NCI-H446 (cell line): ENCODE measurements around the gene RAB6D.
A peak's percentile ranks its signal among the peaks of the same experiment; 100 is the strongest.
"Not testable (repeated sequence)": the region's sequence is repeated elsewhere in the genome, so short reads cannot be mapped to it uniquely, and the experiment has no call there.

Experiments
- DNase-seq, 2 experiments: peaks; one replicate each; lab custom pipeline; 2025; lab: John Stamatoyannopoulos, UW

RAB6D gene

DNA sequence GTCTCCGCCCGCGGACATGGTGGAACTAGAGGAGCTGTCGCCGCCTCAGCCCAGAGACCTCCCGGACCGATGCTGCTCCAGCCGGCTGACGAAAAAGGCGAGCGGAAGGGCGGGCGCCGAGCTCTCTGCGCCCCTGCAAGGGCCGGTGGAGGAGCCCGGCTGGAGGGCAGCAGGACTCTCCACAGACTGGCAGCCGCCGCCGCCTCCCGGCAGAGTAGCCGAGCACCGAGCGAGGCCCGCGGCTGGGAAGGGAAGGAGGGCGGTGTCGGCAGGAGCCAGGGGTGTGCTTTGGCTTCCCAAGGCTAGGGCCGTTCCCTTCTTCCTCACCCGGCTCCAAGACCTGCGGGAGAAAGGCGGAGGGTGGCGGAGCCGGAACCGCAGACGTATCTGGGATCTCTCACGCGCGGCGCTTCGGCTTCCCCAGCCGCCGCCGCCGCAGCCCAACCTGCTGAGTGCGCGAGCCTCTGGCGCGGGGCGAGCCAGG lies at the start of gene RAB6D:
Gene RAB6D (minus strand): TSS at position 466 of the 484 bp plus-strand sequence. CDS start 448 bp downstream, at position 18.
- not testable (repeated sequence) for DNase-seq

DNA sequence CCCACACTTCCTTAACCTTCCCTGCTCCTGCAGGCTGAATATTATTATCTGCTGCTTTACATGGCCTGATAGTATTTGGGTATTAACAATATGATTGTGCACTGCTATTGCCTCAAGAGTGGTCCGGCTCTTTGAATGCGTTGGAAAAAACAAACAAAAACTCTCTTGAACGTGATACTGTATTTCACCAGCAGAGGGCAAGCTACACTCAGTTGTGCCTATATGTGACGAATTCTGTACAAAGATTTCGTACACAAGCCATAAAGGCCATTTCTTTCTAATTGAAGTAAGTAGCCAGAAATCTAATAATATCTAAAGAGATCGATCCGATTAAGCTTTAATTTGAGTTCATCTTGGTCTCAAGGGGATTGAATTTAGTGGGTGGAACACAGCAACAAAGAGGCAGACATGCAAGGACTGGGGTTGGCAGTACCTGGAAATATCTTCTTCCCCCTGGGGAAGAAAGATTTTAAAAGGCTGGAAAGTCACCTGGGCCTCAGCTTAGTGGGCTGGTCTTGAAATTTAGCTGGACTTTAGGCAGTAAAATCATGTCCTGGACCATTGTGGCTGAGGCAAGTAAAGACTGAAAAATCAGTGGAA lies 49.3 kb upstream of the RAB6D start:
- DNase-seq = peak; percentile 8 to 59

DNA sequence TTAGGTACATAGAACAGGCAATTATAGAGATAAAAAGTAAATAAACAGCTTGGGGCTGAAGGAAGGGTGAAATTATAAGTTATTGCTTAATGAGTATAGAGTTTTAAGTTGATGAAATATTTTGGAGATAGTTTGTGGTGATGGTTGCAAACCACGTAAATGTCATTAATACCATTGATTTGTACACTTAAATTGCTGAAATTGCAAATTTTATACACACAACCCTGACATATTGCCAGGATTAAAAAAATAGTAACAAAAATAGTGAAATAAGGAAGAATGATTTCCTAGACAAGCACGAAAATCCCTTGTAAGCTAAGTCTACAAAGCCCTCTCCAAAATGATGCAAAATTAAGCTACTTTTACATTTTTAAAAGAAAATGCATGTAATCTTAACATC lies 46.2 kb upstream of the RAB6D start:
- DNase-seq = no peak

DNA sequence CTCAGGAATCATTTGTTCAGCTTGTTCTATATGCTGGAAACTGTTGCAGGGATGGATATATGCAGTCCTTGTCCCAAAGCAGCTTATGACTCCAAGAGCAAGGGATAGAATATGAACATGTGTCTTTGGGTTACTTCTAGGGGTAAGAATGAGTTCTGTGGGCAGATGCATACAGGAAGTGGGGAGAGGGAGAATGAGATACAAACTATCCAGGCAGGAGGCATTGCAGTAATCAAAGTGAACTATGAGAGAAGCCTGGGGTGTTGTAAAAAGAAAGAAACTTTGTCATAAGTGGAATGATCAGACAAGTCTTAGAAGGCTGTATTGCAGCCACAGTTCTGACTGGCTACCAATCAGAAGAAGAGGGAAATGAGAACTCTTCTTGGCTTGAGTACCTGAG lies 44.8 kb upstream of the RAB6D start:
- no peak for DNase-seq

DNA sequence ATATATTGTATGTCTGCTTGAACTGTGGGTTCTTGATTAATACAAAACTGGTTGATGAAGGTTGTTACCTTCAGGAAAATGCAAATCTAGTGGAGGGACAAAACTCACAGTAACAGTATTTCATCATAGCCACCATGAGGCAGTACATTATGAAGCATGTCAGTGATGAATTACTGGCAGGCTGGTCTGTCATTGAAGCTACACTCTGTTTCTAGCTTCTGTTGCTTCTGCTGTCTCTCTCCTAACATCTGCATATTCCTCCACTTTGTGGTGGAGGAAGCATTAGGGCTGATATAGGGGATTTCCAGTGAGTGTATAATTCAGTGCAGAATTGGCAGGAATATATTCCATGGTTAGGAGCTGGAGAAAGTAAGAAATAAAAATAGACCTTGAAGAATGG lies 44.2 kb upstream of the RAB6D start:
- DNase-seq = no peak

DNA sequence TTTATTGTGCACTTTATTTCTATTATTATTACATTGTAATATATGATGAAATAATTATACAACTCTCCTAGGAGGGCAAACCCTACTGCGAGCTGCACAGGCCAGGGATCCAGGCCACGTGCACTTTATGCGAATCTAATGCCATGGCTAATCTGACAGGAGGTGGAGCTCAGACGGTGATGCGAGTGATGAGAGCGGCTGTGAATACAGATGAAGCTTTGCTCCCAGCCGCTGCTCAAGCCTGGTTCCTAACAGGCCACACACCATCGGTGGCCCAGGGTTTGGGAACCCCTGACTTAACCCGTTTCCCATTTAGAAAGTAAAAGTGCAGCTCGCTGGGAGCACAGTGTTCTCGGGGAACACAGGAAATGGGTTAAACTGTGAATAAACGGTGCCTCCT lies 40.8 kb upstream of the RAB6D start:
- no peak for DNase-seq

DNA sequence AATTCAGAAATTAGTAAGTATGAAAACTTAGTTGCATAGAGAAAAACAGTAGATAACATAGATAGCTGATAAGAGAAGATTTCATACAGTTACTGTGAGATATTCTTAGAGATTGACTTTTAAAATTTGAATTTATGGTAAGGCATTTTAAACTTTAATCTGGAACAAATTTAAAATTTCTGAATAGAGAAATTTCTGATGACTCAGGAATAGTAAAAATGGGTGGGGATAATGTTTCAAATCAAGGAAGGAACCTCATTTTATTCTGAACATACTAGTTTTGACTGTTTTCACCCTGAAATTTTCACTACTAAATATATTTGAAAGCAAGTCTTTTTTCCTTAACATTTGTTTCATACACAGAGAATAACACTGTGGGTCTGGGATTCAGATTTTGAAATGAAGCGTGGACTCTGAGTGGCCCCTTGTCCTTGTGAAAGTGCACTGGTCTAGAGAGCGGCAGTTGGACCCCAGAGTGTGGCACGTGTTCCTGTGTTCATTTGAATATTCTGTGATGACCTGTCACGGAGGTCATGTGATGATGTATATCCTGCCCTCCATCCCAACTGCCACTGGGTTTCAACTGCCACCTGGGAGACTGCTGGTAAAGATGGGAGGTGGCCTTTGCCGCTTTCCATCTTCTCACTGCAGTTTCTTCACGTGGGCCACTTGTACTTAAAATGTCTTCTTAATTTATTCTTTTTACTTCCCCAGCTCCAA lies 38.5 kb upstream of the RAB6D start:
- DNase-seq = no peak

DNA sequence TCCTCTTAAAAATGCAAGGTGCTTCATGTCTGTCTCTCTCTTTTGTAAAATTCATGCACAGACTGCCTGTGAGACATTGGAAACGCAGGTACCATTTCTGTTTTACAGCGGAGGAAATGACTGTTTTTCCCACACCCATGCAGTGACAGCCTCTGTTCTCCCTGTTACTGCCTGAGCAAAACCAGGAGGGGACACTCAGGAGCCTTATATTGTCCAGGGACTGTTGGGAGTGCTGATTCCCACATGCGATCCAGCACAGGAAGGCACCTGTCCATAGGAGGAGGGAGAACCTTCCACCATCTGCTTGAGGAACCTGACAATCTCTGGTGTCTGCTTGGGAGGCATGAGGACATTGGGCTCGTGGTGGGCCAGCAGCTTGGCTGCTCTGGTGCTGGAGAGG lies 36.9 kb upstream of the RAB6D start:
- DNase-seq = no peak

DNA sequence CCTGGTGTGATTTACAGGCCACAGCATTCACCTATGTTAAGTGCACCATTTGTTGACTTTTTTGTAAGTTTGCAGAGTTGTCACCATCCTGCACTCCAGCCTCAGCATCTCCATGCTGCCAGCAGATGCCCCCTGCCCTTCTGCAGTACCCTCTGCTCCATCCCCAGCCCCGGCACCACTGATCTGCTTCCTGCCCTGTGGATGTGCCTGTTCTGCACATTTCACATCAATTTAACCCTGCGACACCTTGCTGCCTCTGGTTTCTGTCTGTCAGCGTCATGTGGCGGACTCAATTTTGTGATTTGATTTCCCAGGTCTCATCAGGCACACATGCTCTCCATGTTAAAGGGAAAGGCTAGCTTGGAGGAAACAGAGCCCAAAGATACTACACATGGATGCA lies 36.5 kb upstream of the RAB6D start:
- not testable (repeated sequence) for DNase-seq

DNA sequence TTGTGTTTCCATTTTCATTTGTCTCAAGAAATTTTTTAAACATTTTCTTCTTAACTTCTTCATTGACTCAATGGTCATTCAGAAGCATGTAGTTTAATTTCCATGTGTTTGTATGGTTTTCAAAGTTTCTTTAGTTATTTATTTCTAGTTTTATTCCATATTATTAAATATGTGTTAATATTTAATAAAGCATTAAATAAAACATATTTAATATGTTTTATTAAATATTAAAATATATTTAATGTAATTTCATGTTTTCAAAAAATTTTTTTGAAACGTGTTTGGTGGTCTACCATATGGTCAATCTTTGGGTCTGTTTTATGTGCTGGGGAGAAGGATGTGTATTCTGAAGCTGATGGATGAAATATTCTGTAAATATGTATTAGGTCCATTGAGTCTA lies 32.2 kb upstream of the RAB6D start:
- not testable (repeated sequence) for DNase-seq

DNA sequence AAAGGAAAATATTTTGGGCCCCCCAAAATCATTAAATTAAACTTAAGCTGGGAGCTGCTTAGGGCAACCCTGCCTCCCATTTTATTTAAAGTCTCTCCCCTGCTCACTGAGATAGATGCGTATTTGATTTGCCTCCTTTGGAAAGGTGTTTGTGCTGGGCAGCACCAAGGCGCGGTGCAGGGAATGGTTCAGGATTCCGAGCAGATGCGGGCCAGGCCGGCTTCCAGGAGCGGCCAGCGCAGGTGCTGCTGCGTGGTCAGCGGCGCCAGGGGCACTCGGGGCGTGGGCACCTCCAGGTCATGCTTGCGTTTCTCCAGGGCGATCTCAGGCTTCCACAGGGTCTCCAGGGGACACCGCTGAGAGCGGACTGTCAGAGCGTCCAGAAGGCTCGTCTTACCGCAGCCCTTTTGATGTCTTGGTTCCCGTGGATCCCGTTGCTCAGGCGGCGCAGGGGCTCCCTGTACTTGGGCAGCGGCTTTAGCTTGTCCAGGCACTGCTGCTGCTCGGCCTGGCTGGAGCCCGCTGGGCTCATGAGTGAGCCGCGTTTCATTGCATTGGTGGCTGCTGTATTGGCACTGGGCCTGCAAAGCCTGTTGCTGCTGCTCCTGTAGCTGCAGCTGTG lies 31.2 kb upstream of the RAB6D start:
- DNase-seq = not testable (repeated sequence)

DNA sequence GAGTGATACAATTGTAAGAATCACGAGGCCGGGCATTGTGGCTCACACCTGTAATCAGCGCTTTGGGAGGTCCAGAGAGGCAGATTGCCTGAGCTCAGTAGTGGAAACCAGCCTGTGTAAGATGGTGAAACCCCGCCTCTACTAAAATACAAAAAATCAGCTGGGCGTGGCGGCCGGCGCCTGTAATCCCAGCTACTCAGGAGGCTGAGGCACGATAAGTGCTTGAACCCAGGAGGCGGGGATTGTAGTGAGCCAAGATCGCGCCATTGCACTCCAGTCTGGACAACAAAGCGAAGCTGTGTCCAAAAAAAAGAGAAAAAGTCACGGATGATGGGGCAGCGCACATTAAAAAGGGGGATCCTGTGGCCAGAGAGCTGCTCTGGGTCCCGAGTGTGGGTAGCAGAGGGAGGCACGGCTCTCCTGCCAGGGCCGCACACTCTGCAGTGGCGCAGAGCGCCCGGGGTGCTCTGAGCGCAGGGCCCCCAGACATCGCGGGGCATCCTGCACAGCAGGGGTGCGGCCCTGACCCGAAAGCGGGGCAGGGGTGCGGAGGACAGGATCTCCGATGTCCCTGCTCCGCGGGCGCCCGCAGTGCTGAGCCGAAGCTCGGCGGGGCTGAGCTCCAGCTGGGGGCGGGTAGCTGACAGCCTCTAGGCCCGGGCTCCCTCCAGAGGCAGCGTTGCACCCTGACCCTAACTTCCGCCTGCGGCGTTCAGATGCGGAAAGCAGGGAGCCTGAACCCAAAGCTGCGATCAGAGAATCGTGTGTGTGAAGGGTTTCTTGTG lies 30.4 kb upstream of the RAB6D start:
- no peak for DNase-seq

DNA sequence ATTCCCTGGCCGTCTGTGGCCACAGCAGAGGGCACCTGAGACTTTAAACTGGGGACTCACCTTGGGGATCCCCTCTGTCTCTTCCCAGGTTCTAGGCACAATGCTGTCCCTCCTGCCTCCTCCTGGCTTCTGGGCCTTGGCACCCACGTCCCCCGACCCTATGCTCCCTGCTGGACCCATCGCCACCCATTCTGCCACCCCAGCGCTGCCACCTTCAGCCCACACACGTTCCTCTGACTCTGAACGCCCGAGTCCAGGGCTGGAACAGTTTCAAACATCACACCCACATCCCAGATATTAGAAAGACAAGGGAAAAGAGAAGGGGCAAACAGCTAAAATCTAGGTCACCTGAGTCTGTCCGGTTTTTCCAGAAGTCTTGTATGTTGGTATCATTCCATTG lies 28.0 kb upstream of the RAB6D start:
- not testable (repeated sequence) for DNase-seq

DNA sequence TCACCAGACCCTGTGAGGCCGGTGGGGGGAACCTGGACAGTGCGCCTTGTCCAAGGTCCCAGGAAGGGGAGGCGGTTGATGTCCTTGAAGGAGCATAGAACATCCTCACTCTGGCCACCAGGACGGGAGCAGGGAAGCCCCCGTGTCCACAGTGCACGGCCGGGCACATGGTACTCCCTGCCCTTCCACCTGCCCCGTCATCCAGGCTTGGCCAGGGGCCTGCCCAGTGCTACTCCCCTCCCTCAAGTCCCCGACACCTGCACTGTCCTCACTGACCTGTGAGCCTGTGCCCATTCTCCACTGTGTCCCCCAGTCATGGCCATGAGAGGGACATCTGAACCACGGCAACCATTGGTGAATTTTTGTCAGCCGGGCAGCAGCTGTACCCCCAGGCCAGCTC lies 27.5 kb upstream of the RAB6D start:
- DNase-seq = not testable (repeated sequence)

DNA sequence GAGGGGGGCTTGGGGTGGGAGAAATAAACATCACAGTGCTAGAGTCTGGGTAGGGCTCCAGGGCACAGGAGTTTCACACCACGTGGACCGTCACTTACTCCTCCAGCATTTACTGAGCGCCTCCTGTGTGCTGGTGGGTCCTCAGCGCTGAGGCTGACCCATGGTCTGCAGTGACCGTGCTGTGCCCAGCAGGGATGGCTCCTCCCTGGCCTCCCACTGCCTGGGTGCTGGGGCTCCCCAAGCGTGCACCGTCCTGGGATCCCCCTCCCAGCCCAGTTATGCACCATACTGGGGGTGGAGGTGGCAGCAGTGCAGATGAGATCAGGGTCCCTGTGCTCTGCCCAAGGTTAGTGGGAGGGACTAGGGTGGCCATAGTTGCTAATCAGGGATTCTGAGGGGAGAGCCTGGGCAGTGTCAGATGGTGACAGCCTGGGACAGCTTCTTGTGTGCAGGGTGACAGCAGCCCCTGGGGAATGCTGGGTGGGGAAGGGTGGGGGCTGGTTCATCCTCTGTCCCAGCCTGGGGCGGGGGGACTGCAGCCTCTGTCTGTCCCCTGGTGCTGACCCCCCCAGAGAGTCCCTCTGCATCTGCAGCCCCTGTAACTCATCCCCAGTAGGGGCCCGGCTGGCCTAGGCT lies 26.6 kb upstream of the RAB6D start:
- DNase-seq = not testable (repeated sequence)

DNA sequence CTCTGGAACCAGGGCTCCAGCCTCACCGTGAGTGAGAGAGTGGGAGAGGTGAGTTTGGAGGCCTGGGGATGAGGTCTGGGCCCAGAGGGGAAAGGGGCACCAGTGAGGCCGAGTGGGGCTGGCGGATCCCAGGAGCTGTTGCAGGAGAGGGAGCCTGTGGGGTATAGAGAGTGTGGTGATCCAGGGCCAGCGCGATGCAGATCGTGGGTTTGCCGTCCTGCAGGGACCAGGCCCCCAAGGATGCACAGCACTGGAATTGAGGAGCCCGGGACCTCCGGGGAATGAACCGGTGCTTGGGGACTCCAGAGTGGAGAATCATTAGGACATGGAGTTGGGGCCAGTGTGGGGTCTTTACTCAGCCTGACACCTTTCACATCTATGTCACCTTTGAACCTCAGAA lies 25.7 kb upstream of the RAB6D start:
- no peak for DNase-seq

DNA sequence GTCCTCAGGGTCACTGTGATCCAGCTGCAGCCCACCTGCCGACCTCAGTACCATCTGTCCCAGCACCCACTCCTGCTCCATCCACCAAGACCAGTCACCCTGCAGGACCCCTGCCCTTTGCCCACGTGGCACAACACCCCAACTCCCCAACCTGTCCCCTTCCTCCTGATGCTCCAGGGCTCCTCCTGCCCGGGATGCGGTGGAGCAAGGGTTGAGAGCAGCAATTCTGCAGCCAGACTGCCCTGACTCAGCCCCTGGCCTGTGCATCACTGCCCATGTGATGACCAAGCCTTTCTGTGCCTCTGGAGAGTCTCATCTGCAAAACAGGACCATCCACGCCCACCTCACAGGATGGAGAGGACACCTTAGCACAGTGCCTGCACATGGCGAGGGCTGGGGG lies 24.9 kb upstream of the RAB6D start:
- DNase-seq = not testable (repeated sequence)

DNA sequence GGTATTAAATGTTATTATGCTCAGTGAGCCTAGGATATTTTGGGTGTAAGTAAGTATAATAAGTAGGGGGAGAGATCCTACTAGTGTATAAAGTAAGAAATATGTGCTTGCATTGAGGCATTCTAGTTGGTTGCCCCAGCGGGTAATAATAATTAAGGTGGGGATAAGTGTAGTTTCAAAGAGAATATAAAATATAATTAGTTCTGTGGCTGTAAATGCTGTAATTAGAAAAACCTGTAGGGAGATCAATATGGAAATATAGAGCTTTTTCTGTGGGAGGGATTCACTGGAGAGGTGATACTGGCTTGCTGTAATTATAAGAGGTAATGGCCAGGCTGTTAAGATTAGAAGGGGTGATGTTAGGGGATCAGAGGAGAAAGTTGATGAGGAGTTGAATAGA lies 9.1 kb upstream of the RAB6D start:
- not testable (repeated sequence) for DNase-seq

DNA sequence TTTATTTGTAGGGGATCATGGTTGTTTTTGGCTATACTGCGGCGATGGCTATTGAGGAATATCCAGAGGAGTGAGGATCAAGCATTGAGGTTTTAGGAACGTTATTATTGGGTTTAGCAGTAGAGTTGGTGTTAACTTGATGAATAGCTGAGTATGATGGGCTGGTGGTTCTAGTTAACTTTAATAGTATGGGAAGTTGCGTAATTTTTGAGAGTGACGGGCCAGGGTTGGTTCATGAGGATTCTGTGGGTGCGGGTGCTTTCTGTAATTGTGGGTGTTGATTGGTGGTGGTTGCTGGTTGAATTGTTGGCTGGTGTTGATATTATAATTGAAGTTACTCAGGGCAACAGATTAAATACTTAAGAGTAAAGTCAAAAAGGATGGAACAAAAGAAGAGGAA lies 6.0 kb upstream of the RAB6D start:
- no peak for DNase-seq

DNA sequence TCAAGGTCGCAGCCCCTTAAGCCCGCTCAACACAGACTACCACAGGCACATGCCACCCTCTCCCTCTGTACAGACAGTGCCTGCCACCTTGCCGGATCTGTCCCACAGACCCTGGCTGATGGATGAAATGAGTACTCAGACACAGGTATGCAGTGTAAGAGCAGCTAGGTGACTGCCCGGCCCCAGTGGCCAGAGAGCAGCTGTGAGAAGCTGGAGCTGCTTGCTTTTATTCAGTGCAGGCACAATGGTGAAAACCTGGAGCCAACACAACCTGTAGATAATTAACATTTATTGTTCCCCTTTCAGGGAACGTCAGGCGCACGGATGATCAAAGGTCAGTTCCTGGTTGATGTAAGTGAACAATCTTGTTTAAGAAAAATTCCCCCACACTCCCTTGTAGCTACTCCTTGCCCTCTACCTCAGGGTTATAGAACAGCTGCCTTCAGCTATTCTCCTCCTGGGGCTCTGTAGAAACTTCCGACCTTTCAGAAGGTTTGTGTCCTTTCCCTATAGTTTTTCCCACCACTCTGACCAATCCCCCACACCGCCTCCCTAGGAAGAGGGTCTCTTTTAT lies 4.6 kb upstream of the RAB6D start:
- DNase-seq = not testable (repeated sequence)

DNA sequence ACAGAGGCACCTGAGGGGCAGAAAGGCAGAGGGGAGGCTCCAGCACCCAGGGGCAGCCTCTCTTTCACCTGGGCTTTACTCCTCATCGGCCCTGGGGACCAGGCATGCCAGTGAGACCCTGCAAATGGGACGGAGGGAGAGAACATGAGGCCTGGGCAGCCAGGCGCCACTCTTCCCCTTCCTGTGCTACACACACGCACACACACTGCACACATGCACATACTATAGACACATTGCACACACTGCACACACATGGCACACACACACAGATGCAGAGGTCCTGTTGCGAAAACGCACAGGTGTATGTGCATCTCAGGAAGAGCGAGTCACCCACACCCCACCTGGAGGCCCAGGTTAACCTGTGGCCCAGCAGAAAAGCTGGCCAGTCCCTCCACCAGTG lies 3.4 kb upstream of the RAB6D start:
- DNase-seq = no peak

DNA sequence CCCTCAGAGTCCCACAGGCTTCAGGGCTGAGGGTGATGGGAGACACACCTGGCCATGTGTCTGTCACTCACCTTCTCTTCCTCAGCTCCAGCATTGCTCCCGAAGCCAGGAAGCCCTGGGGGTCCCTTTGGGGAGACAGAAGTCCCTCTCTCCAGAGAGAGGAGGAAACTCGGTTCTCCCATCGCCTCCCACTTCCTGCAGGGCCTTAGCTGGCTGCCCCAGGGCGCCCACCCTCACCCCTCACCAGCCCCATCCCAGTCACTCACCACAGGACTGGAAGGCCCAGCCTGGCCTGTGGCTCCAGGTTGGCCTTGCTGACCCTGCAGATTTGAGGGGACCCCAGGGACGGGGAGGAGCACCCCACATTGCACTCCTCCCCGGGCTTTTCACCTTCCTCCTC lies 2.7 kb upstream of the RAB6D start:
- DNase-seq = no peak
